AG04450 (cell line): ENCODE measurements around the gene DAAM2. TPM values are rescaled to one million over a fixed set of nuclear protein-coding genes. Genes with fewer than 3 reads are reported as not detected.

Experiments used
- CTCF ChIA-PET: fragments of 300-600, 350-600 bp; formaldehyde crosslinking; extraction: SDS; loops from one replicate; lab custom pipeline; 2022; ENCODE audit warnings: antibody characterized with exemption, inconsistent platforms; lab: Charles Lee
- POLR2A ChIA-PET: fragments of 350-600 bp; formaldehyde crosslinking; extraction: SDS; loops from one replicate; lab custom pipeline; 2021; ENCODE audit warnings: antibody characterized with exemption, inconsistent platforms; lab: Yijun Ruan, JAX
- DNase-seq: peaks from one replicate; pipeline ENCODE4 v3.0.0-alpha.2; 2011; ENCODE audit warnings: low read depth, low spot score
- H3K27ac ChIP-seq: one replicate; pipeline ENCODE4 v1.5.1; 2012; ENCODE audit warnings: low read depth, low read length, control low read depth
- H3K27me3 ChIP-seq: one replicate; pipeline ENCODE4 v1.6.0; 2012; ENCODE audit warnings: low read length; ENCODE audit not compliant: control insufficient read depth, insufficient read depth
- H3K4me3 ChIP-seq: 2 replicates; pipeline ENCODE4 v1.5.1; 2011; ENCODE audit warnings: mild to moderate bottlenecking, low read depth, low read length, control low read depth
- H3K9me3 ChIP-seq: 2 replicates; pipeline ENCODE4 v1.5.1; 2012; ENCODE audit warnings: low read length; ENCODE audit not compliant: control insufficient read depth, insufficient read depth
- CTCF ChIP-seq: IDR thresholded peaks from 2 replicates; pipeline ENCODE4 v1.5.1; 2011; ENCODE audit warnings: low read depth, low read length, control low read depth, inconsistent platforms
- polyA plus RNA-seq: library from polyadenylated mRNA; depleted of rRNA; stranded (reverse); fragments of >200 nt; gene quantifications from 2 replicates; pipeline ENCODE4 v1.2.3, GENCODE V29; 2011

DAAM2 gene
- polyA plus RNA-seq, 1 experiment, result 2.9 TPM

- ChIA-PET POLR2A (no interaction called here), CTCF (no interaction called here)
- no peaks in the 10 kb centered on the region for H3K9me3 ChIP-seq
- H3K27me3 ChIP-seq, result peaks cover 3% of the 10 kb centered on the region
- no peak for DNase-seq
- H3K27ac ChIP-seq, result no peak overlapping the region
- H3K4me3 ChIP-seq, result no peak overlapping the region
- TF ChIP-seq CTCF, result no peak
These were observed 39.5 kb downstream of the DAAM2 start for GRCh38 chr6:39831701-39832100.

GRCh38 chr6:39834278-39834677 is 42.1 kb downstream of the DAAM2 start:
- TF ChIP-seq CTCF, result no peak
- Histone ChIP-seq H3K9me3 (no peaks in the 10 kb centered on the region), H3K27me3 (no peaks in the 10 kb centered on the region), H3K27ac (no peak overlapping the region), H3K4me3 (no peak overlapping the region)
- ChIA-PET CTCF (no interaction called here), POLR2A (interaction anchor here (0.6 kb wide), 1 partner anchor 10 kb away, joined by 3 read pairs; no protein-coding TSS in a partner anchor)
- no peak for DNase-seq

DNA sequence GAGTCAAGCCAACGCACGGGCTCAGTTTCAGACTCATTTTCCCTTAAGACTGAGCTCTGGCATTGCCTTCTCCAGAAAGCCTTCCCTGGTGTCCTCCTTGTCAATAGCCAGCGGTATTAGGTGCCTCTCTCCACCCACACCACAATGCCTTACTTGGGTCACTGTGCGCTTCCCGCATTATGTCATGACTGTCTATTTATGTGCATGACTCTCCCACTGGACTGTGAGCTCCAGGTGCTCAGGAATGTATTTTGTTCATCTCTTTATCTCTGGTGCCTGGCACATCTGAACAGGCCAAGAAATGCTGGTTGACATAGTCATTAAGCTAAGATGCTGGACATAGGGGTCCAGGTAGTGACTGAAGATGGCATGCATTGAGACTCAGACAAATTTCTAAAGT is 42.7 kb downstream of the DAAM2 start:
- ChIA-PET CTCF (no interaction called here), POLR2A (interaction anchor here (0.6 kb wide), 1 partner anchor 9 kb away, joined by 3 read pairs; no protein-coding TSS in a partner anchor)
- Histone ChIP-seq H3K4me3 (no peak overlapping the region), H3K27me3 (no peaks in the 10 kb centered on the region), H3K27ac (no peak overlapping the region), H3K9me3 (no peaks in the 10 kb centered on the region)
- no peak for TF ChIP-seq CTCF
- no peak for DNase-seq

DNA sequence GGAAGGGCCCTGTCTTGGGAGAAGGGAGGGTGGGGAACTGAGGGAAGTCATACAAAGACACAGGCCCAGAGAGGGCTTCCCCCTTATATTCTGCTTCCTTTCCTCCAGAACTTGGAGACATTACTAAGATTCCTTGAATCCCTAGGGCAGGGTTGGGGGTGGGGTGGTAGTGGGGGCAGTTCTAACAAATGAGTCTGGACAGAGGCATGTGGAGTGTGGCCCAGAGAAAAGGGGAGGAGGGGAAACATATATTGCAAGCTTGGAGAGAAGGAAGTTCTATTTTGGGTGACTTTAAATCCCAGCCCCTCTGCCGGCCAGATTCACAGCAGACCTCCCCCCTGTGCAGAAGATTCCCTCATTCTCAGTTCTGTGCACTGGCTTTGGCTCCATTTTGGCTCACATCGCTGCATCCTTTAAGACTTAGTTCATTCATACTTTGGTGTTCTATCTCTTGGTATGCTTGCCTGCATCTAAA is 43.7 kb downstream of the DAAM2 start:
- CTCF ChIA-PET, result no interaction called here
- H3K27ac ChIP-seq, result no peak overlapping the region
- no peak for TF ChIP-seq CTCF

DNA sequence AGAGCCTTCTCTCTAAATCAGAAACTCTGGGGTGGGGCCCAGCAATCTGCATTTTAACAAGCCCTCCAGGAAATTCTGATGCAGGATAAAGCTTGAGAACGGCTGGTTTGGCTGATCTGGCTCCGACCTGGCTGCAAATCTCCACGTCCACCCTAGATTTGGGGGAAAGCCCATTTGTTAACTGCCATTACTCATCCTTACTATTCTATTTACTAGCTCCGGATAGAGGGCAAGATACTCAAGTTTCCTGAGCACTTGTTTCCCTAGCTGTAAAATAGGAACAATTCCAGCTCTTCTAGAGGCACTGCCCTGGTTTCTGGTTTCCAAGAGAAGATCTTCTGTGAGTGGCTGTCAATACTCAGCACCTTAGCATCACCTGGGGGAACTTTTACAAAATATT is 44.4 kb downstream of the DAAM2 start:
- Histone ChIP-seq H3K27ac (no peak overlapping the region), H3K27me3 (no peaks in the 10 kb centered on the region), H3K4me3 (no peak overlapping the region), H3K9me3 (no peaks in the 10 kb centered on the region)
- no peak for DNase-seq
- ChIA-PET CTCF (interaction anchor here (1.3 kb wide), 1 partner anchor 29 kb away, joined by 5 read pairs; no protein-coding TSS in a partner anchor), POLR2A (no interaction called here)
- TF ChIP-seq CTCF, result no peak

More for the DNA sequence above, 43.7 kb downstream of the DAAM2 start:
- Histone ChIP-seq H3K9me3 (no peaks in the 10 kb centered on the region), H3K27me3 (no peaks in the 10 kb centered on the region), H3K4me3 (no peak overlapping the region)
- POLR2A ChIA-PET, result interaction anchor here (0.5 kb wide), 1 partner anchor 44 kb away, joined by 3 read pairs; no protein-coding TSS in a partner anchor
- no peak for DNase-seq
